ENCODE data around the gene DNAJB13.

Gene DNAJB13

GRCh38 chr11:74001822-74002286 is 51.0 kb downstream of the DNAJB13 start:
- H3K27ac ChIP-seq: no peak overlapping the region
- no peak for DNase-seq (ENCODE audit: low spot score)
- ChIA-PET CTCF (interaction anchor here (0.5 to 0.6 kb wide), 2 partner anchors 177 to 242 kb away, joined by 3 read pairs; no protein-coding TSS in a partner anchor), POLR2A (ENCODE audit: low non-redundant PET) (interaction anchor here (0.6 kb wide), 1 partner anchor 109 kb away, joined by 4 read pairs; no protein-coding TSS in a partner anchor)
- TF ChIP-seq, protein P1, sequence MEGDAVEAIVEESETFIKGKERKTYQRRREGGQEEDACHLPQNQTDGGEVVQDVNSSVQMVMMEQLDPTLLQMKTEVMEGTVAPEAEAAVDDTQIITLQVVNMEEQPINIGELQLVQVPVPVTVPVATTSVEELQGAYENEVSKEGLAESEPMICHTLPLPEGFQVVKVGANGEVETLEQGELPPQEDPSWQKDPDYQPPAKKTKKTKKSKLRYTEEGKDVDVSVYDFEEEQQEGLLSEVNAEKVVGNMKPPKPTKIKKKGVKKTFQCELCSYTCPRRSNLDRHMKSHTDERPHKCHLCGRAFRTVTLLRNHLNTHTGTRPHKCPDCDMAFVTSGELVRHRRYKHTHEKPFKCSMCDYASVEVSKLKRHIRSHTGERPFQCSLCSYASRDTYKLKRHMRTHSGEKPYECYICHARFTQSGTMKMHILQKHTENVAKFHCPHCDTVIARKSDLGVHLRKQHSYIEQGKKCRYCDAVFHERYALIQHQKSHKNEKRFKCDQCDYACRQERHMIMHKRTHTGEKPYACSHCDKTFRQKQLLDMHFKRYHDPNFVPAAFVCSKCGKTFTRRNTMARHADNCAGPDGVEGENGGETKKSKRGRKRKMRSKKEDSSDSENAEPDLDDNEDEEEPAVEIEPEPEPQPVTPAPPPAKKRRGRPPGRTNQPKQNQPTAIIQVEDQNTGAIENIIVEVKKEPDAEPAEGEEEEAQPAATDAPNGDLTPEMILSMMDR (conservative IDR thresholded peaks at IDR 0.05; ENCODE audit: low read depth): no peak

DNA sequence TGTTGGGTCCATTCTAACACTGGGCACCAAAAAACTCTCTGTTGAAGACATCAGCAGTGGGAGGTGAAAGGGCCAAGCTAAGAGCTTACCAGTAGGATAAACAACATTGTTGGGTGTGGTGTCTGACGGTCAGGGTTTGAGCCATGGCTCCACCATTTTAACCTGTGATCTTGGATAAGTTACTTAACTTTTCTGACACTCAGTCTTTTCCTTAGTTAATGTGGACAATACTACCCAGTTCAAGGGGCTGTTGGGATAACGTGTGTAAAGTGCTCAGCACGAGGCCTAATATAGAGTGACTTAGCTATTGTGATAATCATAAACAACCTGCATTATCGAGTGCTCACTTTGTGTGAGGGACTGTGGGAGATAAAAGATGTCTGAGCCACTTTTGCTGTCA is 52.0 kb downstream of the DNAJB13 start:
- ChIA-PET POLR2A (ENCODE audit: low non-redundant PET) (no interaction called here), CTCF (interaction anchor here (0.7 kb wide), 1 partner anchor 243 kb away, joined by 3 read pairs; no protein-coding TSS in a partner anchor)
- TF ChIP-seq, protein P1 (conservative IDR thresholded peaks at IDR 0.05; ENCODE audit: low read depth): no peak
- no peak overlapping the region for H3K27ac ChIP-seq
- DNase-seq (ENCODE audit: low spot score): no peak

DNA sequence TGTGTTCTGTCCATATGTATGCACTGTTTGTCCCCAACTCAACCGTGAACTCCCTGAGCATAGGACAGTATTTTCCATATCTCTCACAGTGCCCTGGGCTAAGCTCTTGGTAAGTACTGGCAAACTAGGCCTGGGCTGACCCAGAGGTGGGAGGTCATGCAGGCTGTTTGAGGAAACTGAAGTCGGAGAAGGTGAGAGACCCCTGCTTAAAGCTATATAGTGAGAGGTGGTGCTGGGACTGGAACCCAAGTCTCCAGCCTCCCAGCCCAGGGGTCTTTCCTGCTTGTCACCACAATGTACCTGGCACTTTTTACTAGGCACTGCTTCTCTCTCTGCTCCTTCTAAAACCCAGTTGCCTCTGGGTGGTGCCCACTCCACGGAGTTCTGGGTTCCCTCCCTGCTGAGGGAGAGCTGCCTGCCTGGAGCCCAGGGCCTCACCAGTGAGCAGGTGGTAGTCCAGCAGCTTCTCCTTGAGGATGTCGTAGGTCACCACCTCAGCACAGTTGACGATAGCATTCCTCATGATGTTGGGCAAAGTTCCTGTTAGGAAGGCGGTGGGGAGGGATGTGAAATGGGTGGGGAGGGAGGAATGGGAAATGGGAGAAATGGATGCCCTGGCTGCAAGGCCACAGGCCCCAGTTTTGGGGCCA is 53.3 kb downstream of the DNAJB13 start:
- TF ChIP-seq, protein P1 (conservative IDR thresholded peaks at IDR 0.05; ENCODE audit: low read depth): no peak
- CTCF ChIA-PET: no interaction called here

DNA sequence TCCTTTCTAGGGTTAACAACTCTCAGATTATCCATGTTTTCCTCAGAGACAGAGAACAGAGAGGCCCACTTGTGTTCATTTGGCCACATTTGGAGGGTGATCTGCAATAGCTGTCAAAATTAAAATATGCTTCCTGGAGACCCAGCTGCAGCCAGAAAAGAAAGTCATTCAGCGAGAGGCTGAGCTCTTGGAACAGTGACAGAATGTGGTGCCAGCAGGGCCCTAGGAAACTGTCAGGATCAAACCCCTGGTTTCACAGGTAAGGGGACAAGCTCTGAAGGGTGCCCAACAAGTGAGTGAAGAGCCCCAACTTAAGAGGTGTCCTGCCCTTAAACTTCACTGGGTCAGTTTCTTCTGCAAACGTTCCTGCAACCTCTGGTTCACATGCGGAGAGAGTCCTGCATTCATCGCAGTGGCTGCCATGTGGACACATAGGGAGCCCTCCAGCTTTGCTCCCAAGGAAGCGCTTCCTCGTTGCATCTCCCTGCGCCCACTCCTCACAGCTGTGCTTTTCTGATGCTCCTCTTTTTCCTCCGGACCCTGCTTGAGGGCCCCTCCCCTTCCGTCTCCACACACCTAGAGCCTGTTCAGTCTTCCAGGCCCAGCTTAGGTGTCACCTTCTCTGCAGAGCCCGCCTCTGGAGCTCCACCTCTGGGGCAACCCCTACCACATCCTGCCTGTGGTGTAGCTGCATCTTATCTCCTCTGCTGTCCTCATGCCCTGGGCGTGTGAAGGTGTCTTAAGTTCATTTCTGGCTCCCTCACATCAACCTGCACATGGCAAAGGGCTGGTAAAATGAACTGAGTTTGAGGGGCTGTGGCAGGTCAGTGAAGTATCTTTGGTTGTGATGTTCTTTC is 54.2 kb downstream of the DNAJB13 start:
- no peak overlapping the region for H3K27ac ChIP-seq
- no peak for DNase-seq (ENCODE audit: low spot score)
- TF ChIP-seq, protein P1 (conservative IDR thresholded peaks at IDR 0.05; ENCODE audit: low read depth): no peak
- POLR2A ChIA-PET (ENCODE audit: low non-redundant PET): no interaction called here
- CTCF ChIA-PET: interaction anchor here (0.5 to 0.6 kb wide), 2 partner anchors 19 to 45 kb away, joined by 3 to 4 read pairs; no protein-coding TSS in a partner anchor

More for the DNA sequence above, 53.3 kb downstream of the DNAJB13 start:
- DNase-seq (ENCODE audit: low spot score): no peak
- POLR2A ChIA-PET (ENCODE audit: low non-redundant PET): no interaction called here
- H3K27ac ChIP-seq: no peak overlapping the region

- H3K27ac ChIP-seq: no peak overlapping the region
- DNase-seq (ENCODE audit: low spot score): no peak
- ChIA-PET POLR2A (ENCODE audit: low non-redundant PET) (no interaction called here), CTCF (no interaction called here)
- TF ChIP-seq, protein P1 (conservative IDR thresholded peaks at IDR 0.05; ENCODE audit: low read depth): no peak
Measured at GRCh38 chr11:74005721-74006517, 55.1 kb downstream of the DNAJB13 start.
